Embryonic facial prominence (tissue), 1 donor: ENCODE measurements around the gene LBR.

Source experiments
- DNase-seq: peaks from one replicate; pipeline ENCODE4 v3.0.0-alpha.2; 2016; ENCODE audit errors: extremely low spot score

LBR gene

GRCh38 chr1:225464851-225465792 is 37.3 kb upstream of the LBR start:
- no peak for DNase-seq

- no peak for DNase-seq
Observed at GRCh38 chr1:225462714-225463574, 35.1 kb upstream of the LBR start.

- no peak for DNase-seq
Observed at GRCh38 chr1:225462429-225462713, 34.5 kb upstream of the LBR start.

- DNase-seq = no peak
Observed at GRCh38 chr1:225461533-225462428, 33.9 kb upstream of the LBR start.

GRCh38 chr1:225460737-225461532 is 33.1 kb upstream of the LBR start:
- DNase-seq = no peak

- DNase-seq = no peak
Observed at GRCh38 chr1:225460021-225460736, 32.3 kb upstream of the LBR start.

- no peak for DNase-seq
Observed at GRCh38 chr1:225458222-225458631, 30.4 kb upstream of the LBR start.

- no peak for DNase-seq
Observed at GRCh38 chr1:225454733-225455132, 26.9 kb upstream of the LBR start.

- DNase-seq = no peak
Observed at GRCh38 chr1:225453797-225454648, 26.2 kb upstream of the LBR start.

- DNase-seq = no peak
Observed at GRCh38 chr1:225451840-225452515, 24.1 kb upstream of the LBR start.

GRCh38 chr1:225451340-225451739 is 23.5 kb upstream of the LBR start:
- DNase-seq = no peak

- no peak for DNase-seq
Observed at GRCh38 chr1:225450491-225451191, 22.8 kb upstream of the LBR start.

- no peak for DNase-seq
Observed at GRCh38 chr1:225449774-225450173, 21.9 kb upstream of the LBR start.

- DNase-seq = no peak
Observed at GRCh38 chr1:225449261-225449660, 21.4 kb upstream of the LBR start.

GRCh38 chr1:225448146-225448805 is 20.4 kb upstream of the LBR start:
- DNase-seq = no peak

- DNase-seq = no peak
Observed at GRCh38 chr1:225447650-225448089, 19.8 kb upstream of the LBR start.

- no peak for DNase-seq
Observed at GRCh38 chr1:225446981-225447615, 19.3 kb upstream of the LBR start.
